ENCODE data around the gene NBAS. TPM values are rescaled to one million over a fixed set of nuclear protein-coding genes. Genes with fewer than 3 reads are reported as not detected.

The NBAS gene
- total RNA-seq, 2 donors from 2014 or later: 31.5 to 32.0 TPM

- no peaks in the 10 kb centered on the region for H3K4me1 ChIP-seq (ENCODE audit: control insufficient read depth in 1 of 2, low read depth in 2 of 2)
- DNase-seq (ENCODE audit: low spot score) (no peak), ATAC-seq (ENCODE audit: insufficient number of reproducible peaks, low FRiP score, low read depth) (no peak)
- no peaks in the 10 kb centered on the region for H3K27me3 ChIP-seq (replicated peaks; ENCODE audit: insufficient read depth)
- H3K27ac ChIP-seq: no peak overlapping the region
- no peaks in the 10 kb centered on the region for H3K9me3 ChIP-seq
- no peak overlapping the region for H3K4me3 ChIP-seq
- TF ChIP-seq CTCF (IDR thresholded peaks at IDR 0.05): no peak
- H3K36me3 ChIP-seq: no peaks in the 10 kb centered on the region
Measured at GRCh38 chr2:15311201-15311907, 249.8 kb downstream of the NBAS start.

GRCh38 chr2:15307526-15307925 lies 253.6 kb downstream of the NBAS start:
- peaks cover 3% of the 10 kb centered on the region for H3K36me3 ChIP-seq
- H3K9me3 ChIP-seq: no peaks in the 10 kb centered on the region
- ATAC-seq (ENCODE audit: insufficient number of reproducible peaks, low FRiP score, low read depth): no peak

GRCh38 chr2:15306706-15307105 lies 254.4 kb downstream of the NBAS start:
- Histone ChIP-seq H3K9me3 (no peaks in the 10 kb centered on the region), H3K27me3 (replicated peaks; ENCODE audit: insufficient read depth) (no peaks in the 10 kb centered on the region), H3K4me1 (ENCODE audit: control insufficient read depth in 1 of 2, low read depth in 2 of 2) (no peaks in the 10 kb centered on the region), H3K36me3 (peaks cover 8% of the 10 kb centered on the region), H3K27ac (no peak overlapping the region), H3K4me3 (no peak overlapping the region)
- ATAC-seq (ENCODE audit: insufficient number of reproducible peaks, low FRiP score, low read depth) (no peak), DNase-seq (ENCODE audit: low spot score) (no peak)
- no peak for TF ChIP-seq CTCF (IDR thresholded peaks at IDR 0.05)

More at GRCh38 chr2:15307526-15307925, 253.6 kb downstream of the NBAS start:
- Histone ChIP-seq H3K4me3 (no peak overlapping the region), H3K27ac (no peak overlapping the region), H3K4me1 (ENCODE audit: control insufficient read depth in 1 of 2, low read depth in 2 of 2) (no peaks in the 10 kb centered on the region), H3K27me3 (replicated peaks; ENCODE audit: insufficient read depth) (no peaks in the 10 kb centered on the region)
- no peak for DNase-seq (ENCODE audit: low spot score)
- TF ChIP-seq CTCF (IDR thresholded peaks at IDR 0.05): no peak

- Histone ChIP-seq H3K27me3 (replicated peaks; ENCODE audit: insufficient read depth) (no peaks in the 10 kb centered on the region), H3K27ac (no peak overlapping the region), H3K4me3 (no peak overlapping the region), H3K9me3 (no peaks in the 10 kb centered on the region), H3K36me3 (peaks cover 8% of the 10 kb centered on the region), H3K4me1 (ENCODE audit: control insufficient read depth in 1 of 2, low read depth in 2 of 2) (no peaks in the 10 kb centered on the region)
- DNase-seq (ENCODE audit: low spot score) (no peak), ATAC-seq (ENCODE audit: insufficient number of reproducible peaks, low FRiP score, low read depth) (no peak)
- TF ChIP-seq CTCF (IDR thresholded peaks at IDR 0.05): no peak
Measured at GRCh38 chr2:15303874-15304273, 257.3 kb downstream of the NBAS start.

GRCh38 chr2:15302154-15302553 lies 259.0 kb downstream of the NBAS start:
- H3K9me3 ChIP-seq: no peaks in the 10 kb centered on the region
- ATAC-seq (ENCODE audit: insufficient number of reproducible peaks, low FRiP score, low read depth): no peak
- H3K36me3 ChIP-seq: peaks cover 12% of the 10 kb centered on the region
- no peaks in the 10 kb centered on the region for H3K4me1 ChIP-seq (ENCODE audit: control insufficient read depth in 1 of 2, low read depth in 2 of 2)
- H3K4me3 ChIP-seq: no peak overlapping the region
- H3K27me3 ChIP-seq (replicated peaks; ENCODE audit: insufficient read depth): no peaks in the 10 kb centered on the region
- no peak overlapping the region for H3K27ac ChIP-seq
- no peak for DNase-seq (ENCODE audit: low spot score)
- no peak for TF ChIP-seq CTCF (IDR thresholded peaks at IDR 0.05)

All from thoracic aorta (tissue), 2 donors.